GM19240 (cell line): ENCODE data around the gene MAML3.

Experiments used
- DNase-seq: peaks from one replicate; pipeline ENCODE4 v3.0.0; 2011; ENCODE audit warnings: low spot score; ENCODE audit not compliant: insufficient read length

The MAML3 gene

DNA sequence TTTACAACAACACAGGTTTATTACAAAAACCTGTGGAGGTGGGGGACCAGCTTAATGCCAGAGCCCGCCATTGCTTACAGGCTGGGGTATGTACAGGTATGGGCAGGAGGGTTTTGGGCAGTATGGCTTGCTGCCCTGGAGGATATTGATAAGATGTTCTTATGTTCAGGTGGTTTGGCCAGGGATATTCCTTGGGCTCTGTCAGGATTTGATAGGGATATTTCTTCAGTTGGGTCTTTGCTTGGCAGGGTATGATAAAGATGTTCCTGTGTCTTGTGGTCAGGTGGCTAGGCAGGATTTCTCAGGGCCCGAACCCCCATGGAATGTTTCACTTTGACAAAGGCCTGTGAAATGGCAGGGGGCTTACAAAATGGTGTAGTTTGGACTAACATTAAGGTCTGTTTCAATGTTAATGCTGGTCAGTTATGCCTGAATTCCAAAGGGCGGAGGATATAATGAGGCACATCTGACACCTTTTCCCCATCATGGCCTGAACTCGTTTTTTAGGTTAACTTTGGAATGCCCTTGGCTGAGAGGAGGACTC lies 485.3 kb downstream of the MAML3 start:
- DNase-seq: no peak

DNA sequence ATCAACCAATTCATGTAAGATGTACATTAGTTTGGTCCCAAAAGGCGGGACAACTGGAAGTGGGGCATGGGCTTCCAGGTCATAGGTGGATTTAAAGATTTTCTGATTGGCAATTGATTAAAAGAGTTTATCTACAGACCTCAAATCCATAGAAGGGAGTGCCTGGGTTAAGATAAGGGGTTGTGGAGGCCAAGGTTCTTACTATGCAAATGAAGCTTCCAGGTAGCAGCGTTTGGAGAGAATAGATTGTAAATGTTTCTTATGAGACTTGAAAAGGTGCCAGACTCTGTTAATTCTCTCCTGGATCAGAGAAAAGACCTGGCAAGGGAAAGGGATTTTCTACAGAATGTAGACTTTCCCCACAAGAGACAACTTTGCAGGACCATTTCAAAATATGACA lies 485.9 kb downstream of the MAML3 start:
- no peak for DNase-seq
